NCI-H146 treated with DMSO at 0.1 percent for 48 hours (cell line): Measurements from ENCODE around the gene ARMC12.

ENCODE experiments used
- DNase-seq: peaks from one replicate; lab custom pipeline; 2025; ENCODE audit not compliant: unreplicated experiment; lab: John Stamatoyannopoulos, UW

Gene ARMC12

GRCh38 chr6:35769211-35769610 lies 32.4 kb downstream of the ARMC12 start:
- DNase-seq = no peak

- no peak for DNase-seq
These were observed 34.5 kb downstream of the ARMC12 start for GRCh38 chr6:35771343-35771627.

GRCh38 chr6:35774116-35774794 lies 37.4 kb downstream of the ARMC12 start:
- no peak for DNase-seq

- no peak for DNase-seq
These were observed 38.2 kb downstream of the ARMC12 start for GRCh38 chr6:35775031-35775430.

- peak; percentile 39 for DNase-seq
These were observed 39.8 kb downstream of the ARMC12 start, which contains the start of gene CLPSL2 for GRCh38 chr6:35776364-35777215. TSS of gene CLPSL2 (plus strand) at chr6:35776598. CDS start at chr6:35776619, 21 bp downstream.

- no peak for DNase-seq
These were observed 40.7 kb downstream of the ARMC12 start for GRCh38 chr6:35777356-35778102.

GRCh38 chr6:35778437-35778836 lies 41.6 kb downstream of the ARMC12 start:
- DNase-seq = no peak

GRCh38 chr6:35780719-35781118 lies 43.9 kb downstream of the ARMC12 start, which contains the start of gene CLPSL1:
TSS of gene CLPSL1 (plus strand) at chr6:35781019. CDS start at chr6:35781111, 92 bp downstream.
- no peak for DNase-seq

GRCh38 chr6:35781290-35781689 lies 44.5 kb downstream of the ARMC12 start:
- DNase-seq = no peak

GRCh38 chr6:35782424-35782823 lies 45.6 kb downstream of the ARMC12 start:
- DNase-seq = peak; percentile 57

- DNase-seq = no peak
These were observed 47.4 kb downstream of the ARMC12 start for GRCh38 chr6:35784200-35784599.

GRCh38 chr6:35786272-35786671 lies 49.4 kb downstream of the ARMC12 start:
- no peak for DNase-seq

GRCh38 chr6:35786810-35787209 lies 50.0 kb downstream of the ARMC12 start:
- DNase-seq = no peak

- no peak for DNase-seq
These were observed 50.7 kb downstream of the ARMC12 start for GRCh38 chr6:35787266-35788218.

GRCh38 chr6:35788423-35788982 lies 51.7 kb downstream of the ARMC12 start:
- no peak for DNase-seq

- no peak for DNase-seq
These were observed 53.9 kb downstream of the ARMC12 start for GRCh38 chr6:35790683-35791082.

- DNase-seq = no peak
These were observed 58.0 kb downstream of the ARMC12 start for GRCh38 chr6:35794536-35795452.

- DNase-seq = no peak
These were observed 58.7 kb downstream of the ARMC12 start for GRCh38 chr6:35795453-35796071.

GRCh38 chr6:35796236-35796635 lies 59.4 kb downstream of the ARMC12 start:
- DNase-seq = no peak
